HepG2 (cell line): ENCODE results near the gene CDRT4. TPM values are rescaled to one million over a fixed set of nuclear protein-coding genes. Genes with fewer than 3 reads are reported as not detected.

Experiments
- ATAC-seq: fragments of 200-7000 bp; cut with Tn5 transposase; 3 replicates; pipeline ENCODE4 v1.9.1; 2020; ENCODE audit warnings: mild to moderate bottlenecking, moderate library complexity
- Bru-seq: library from RNA; stranded (reverse); fragments of 400-500 nt; gene quantifications from one replicate; lab custom pipeline; 2021; lab: Mats Ljungman, UMichigan
- BruChase-seq, 2 experiments: library from RNA; stranded (reverse); fragments of 400-500 nt; gene quantifications; one replicate each; lab custom pipeline; 2021; lab: Mats Ljungman, UMichigan
- BruUV-seq: library from RNA; stranded (reverse); fragments of 400-500 nt; replicated peaks from 2 replicates; lab custom pipeline; 2021; lab: Mats Ljungman, UMichigan
- CTCF ChIA-PET: fragments of 300-600 bp; formaldehyde crosslinking; extraction: SDS; loops from one replicate; lab custom pipeline; 2021; ENCODE audit warnings: low total read pairs, inconsistent platforms, low intra/inter-chr PET ratio; lab: Yijun Ruan, JAX
- POLR2A ChIA-PET: fragments of 350-600 bp; sonication (Branson Sonifier 250); formaldehyde crosslinking; loops from one replicate; lab custom pipeline; 2020; ENCODE audit warnings: antibody characterized with exemption, inconsistent platforms; lab: Yijun Ruan, JAX
- DNase-seq: peaks from one replicate; pipeline ENCODE4 v3.0.0-alpha.2; 2015; ENCODE audit warnings: low spot score
- FAIRE-seq: peaks from 3 replicates; lab custom pipeline; 2011; peaks lifted over from hg19 to GRCh38; lab: Jason Lieb, UNC
- H2AFZ ChIP-seq: one replicate; pipeline ENCODE4 v1.6.1; 2011; ENCODE audit warnings: low read length, inconsistent platforms
- H3K27ac ChIP-seq: fragments of 300-600 bp; 3 replicates; pipeline ENCODE4 v1.8.0; 2011; ENCODE audit warnings: mixed run types, mild to moderate bottlenecking, mixed read lengths, low read length, inconsistent platforms; ENCODE audit not compliant: insufficient read depth; ENCODE audit errors: extremely low read length
- H3K27me3 ChIP-seq, 2 experiments: fragments of 200-600 bp in 1 of 2; 2 replicates in 1 of 2; 3 replicates in 1 of 2; pipeline versions ENCODE4 v1.6.0 to v1.8.0; 2011; ENCODE audit warnings: low read length in 2 of 2, mild to moderate bottlenecking in 2 of 2, moderate library complexity in 2 of 2, inconsistent platforms in 1 of 2; ENCODE audit not compliant: insufficient read depth in 2 of 2, control insufficient read depth in 1 of 2
- H3K36me3 ChIP-seq, 2 experiments: fragments of 200-600 bp in 1 of 2; replicated peaks in 1 of 2; 2 replicates in 1 of 2; 3 replicates in 1 of 2; pipeline versions ENCODE4 v1.5.1 to v1.8.0; 2011; ENCODE audit warnings: low read length in 2 of 2, inconsistent platforms in 1 of 2; ENCODE audit not compliant: insufficient read depth in 2 of 2, control insufficient read depth in 1 of 2
- H3K4me1 ChIP-seq: 2 replicates; pipeline ENCODE4 v1.5.1; 2012; ENCODE audit warnings: low read length, inconsistent platforms; ENCODE audit not compliant: insufficient read depth
- H3K4me2 ChIP-seq: 2 replicates; pipeline ENCODE4 v1.6.0; 2011; ENCODE audit warnings: low read depth, low read length, inconsistent platforms
- H3K4me3 ChIP-seq, 3 experiments: fragments of 200-600 bp in 1 of 3; sonication (generic), shearing (Covaris generic) in 1 of 3; replicated peaks in 1 of 3; 2 replicates each; pipeline ENCODE4 v1.5.1; 2011 to 2016; ENCODE audit warnings: low read length in 3 of 3, inconsistent platforms in 2 of 3, low read depth in 2 of 3, mild to moderate bottlenecking in 2 of 3, control low read depth in 1 of 3, mixed read lengths in 1 of 3; ENCODE audit not compliant: insufficient read depth in 1 of 3
- H3K79me2 ChIP-seq: one replicate; pipeline ENCODE4 v1.6.1; 2011; ENCODE audit warnings: low read length, inconsistent platforms; ENCODE audit not compliant: insufficient read depth
- H3K9ac ChIP-seq: 2 replicates; pipeline ENCODE4 v1.6.0; 2011; ENCODE audit warnings: mild to moderate bottlenecking, low read depth, low read length, inconsistent platforms; ENCODE audit not compliant: insufficient read depth
- H3K9me3 ChIP-seq: 2 replicates; pipeline ENCODE4 v1.5.1; 2012; ENCODE audit warnings: mild to moderate bottlenecking, low read length
- H4K20me1 ChIP-seq: 2 replicates; pipeline ENCODE4 v1.6.0; 2011; ENCODE audit warnings: inconsistent platforms, mild to moderate bottlenecking, low read length, moderate library complexity; ENCODE audit not compliant: insufficient read depth
- PLSCR1 ChIP-seq: sonication (generic); formaldehyde crosslinking; IDR thresholded peaks from 2 replicates; pipeline ENCODE4 v1.5.0; 2020; ENCODE audit warnings: missing genetic modification reagents, mild to moderate bottlenecking, borderline replicate concordance
- ZKSCAN1 ChIP-seq: fragments of 150-350 bp; IDR thresholded peaks from 2 replicates; pipeline ENCODE4 v1.6.1; 2014; ENCODE audit warnings: low read length
- ZSCAN31 ChIP-seq: sonication (generic); formaldehyde crosslinking; IDR thresholded peaks from 2 replicates; pipeline ENCODE4 v1.5.0; 2020; ENCODE audit warnings: low read depth, mild to moderate bottlenecking, missing genetic modification reagents
- WGBS: methylation state at CpG from one replicate; pipeline ENCODE4 v1.1.6; 2017; ENCODE audit warnings: low lambda C conversion rate; 5-methylcytosine and 5-hydroxymethylcytosine counted together
- in situ Hi-C: cut with HindIII; loops from 2 replicates; pipeline ENCODE4 v1.10.0; 2017; ENCODE audit warnings: low pct_unique_long_range_greater_than_20kb; ENCODE audit not compliant: extremely low pct_ligation_motif_present
- intact Hi-C: fragments of 100-400 bp; cut with micrococcal nuclease; formaldehyde crosslinking; loops from one replicate; pipeline ENCODE4 v1.10.0; 2022; ENCODE audit not compliant: unreplicated experiment
- long read RNA-seq, 2 experiments: library from RNA in 1 of 2; library from polyadenylated mRNA in 1 of 2; stranded (forward) in 1 of 2; unstranded in 1 of 2; transcript quantifications; one replicate each; pipeline ENCODE4 v2.0.0, GENCODE V29; 2019 to 2022
- polyA minus RNA-seq, 3 experiments: library from RNA; depleted of rRNA, polyadenylated mRNA; stranded (reverse); fragments of >200 nt; gene quantifications; 2 replicates each; pipeline ENCODE4 v1.2.3, GENCODE V29; 2011; ENCODE audit warnings: low replicate concordance in 1 of 3
- polyA plus RNA-seq, 8 experiments: library from polyadenylated mRNA; depleted of rRNA in 3 of 8; stranded (reverse) in 7 of 8; unstranded in 1 of 8; fragments of >200 nt; fragmentation: Illumina TruSeq in 4 of 8; extraction: Trizol in 4 of 8; gene quantifications; 2 replicates each; pipeline versions ENCODE4 v1.2.1 to v1.2.3, GENCODE V29; 2011 to 2016; ENCODE audit warnings: low read depth in 4 of 8, missing spikeins in 1 of 8, mixed read lengths in 1 of 8; ENCODE audit not compliant: insufficient read depth in 1 of 8
- total RNA-seq, 5 experiments: library from RNA; depleted of rRNA; stranded (reverse); fragments of >200 nt; fragmentation: Illumina TruSeq; extraction: Trizol; gene quantifications; 2 replicates each; pipeline ENCODE4 v1.2.3, GENCODE V29; 2016; ENCODE audit warnings: low read depth in 1 of 5

CDRT4 gene
- total RNA-seq (2016; rRNA removed; fragmentation: Illumina TruSeq; extraction: Trizol) (1.9 and 5.8 TPM in 2 replicates), polyA plus RNA-seq (2011; rRNA removed) (12.1 and 12.8 TPM in 2 replicates), polyA minus RNA-seq (2011; rRNA and poly(A)+ RNA removed; ENCODE audit: low replicate concordance) (9.6 and 12.2 TPM in 2 replicates), Bru-seq, nascent RNA (percentile 79 among the genes with signal in this experiment), BruChase-seq, experiment 1, labeled RNA remaining after a 6-hour chase (percentile 70 among the genes with signal in this experiment), BruChase-seq, experiment 2, labeled RNA remaining after a 2-hour chase (percentile 91 among the genes with signal in this experiment)
- total RNA-seq (2016; cell fraction: cytosol; rRNA removed; fragmentation: Illumina TruSeq; extraction: Trizol; ENCODE audit: low read depth), result 2.1 and 2.8 TPM in 2 replicates
- 2.8 and 3.9 TPM in 2 replicates for total RNA-seq (2016; cell fraction: insoluble cytoplasmic fraction; rRNA removed; fragmentation: Illumina TruSeq; extraction: Trizol)
- total RNA-seq (2016; cell fraction: membrane; rRNA removed; fragmentation: Illumina TruSeq; extraction: Trizol), result 0.93 and 2.2 TPM in 2 replicates
- 6.2 and 8.3 TPM in 2 replicates for total RNA-seq (2016; cell fraction: nucleus; rRNA removed; fragmentation: Illumina TruSeq; extraction: Trizol)
- polyA plus RNA-seq (2011; cell fraction: cytosol; rRNA removed), result 1.4 and 2.4 TPM in 2 replicates
- polyA plus RNA-seq (2011; cell fraction: nucleus; rRNA removed), result 85.1 and 85.9 TPM in 2 replicates
- 4.8 and 8.8 TPM in 2 replicates for polyA plus RNA-seq (2012)
- polyA plus RNA-seq (2016; cell fraction: cytosol; fragmentation: Illumina TruSeq; extraction: Trizol; ENCODE audit: low read depth), result 0.59 and 0.97 TPM in 2 replicates
- 1.7 and 2.7 TPM in 2 replicates for polyA plus RNA-seq (2016; cell fraction: insoluble cytoplasmic fraction; fragmentation: Illumina TruSeq; extraction: Trizol; ENCODE audit: low read depth)
- polyA plus RNA-seq (2016; cell fraction: membrane; fragmentation: Illumina TruSeq; extraction: Trizol; ENCODE audit: low read depth), result 2.3 and 2.4 TPM in 2 replicates
- 38.4 and 39.4 TPM in 2 replicates for polyA plus RNA-seq (2016; cell fraction: nucleus; fragmentation: Illumina TruSeq; extraction: Trizol; ENCODE audit: insufficient read depth, low read depth)
- polyA minus RNA-seq (2011; cell fraction: cytosol; rRNA and poly(A)+ RNA removed), result 0.97 TPM in 1 of 2 replicates, not detected in the other
- polyA minus RNA-seq (2011; cell fraction: nucleus; rRNA and poly(A)+ RNA removed), result 22.5 and 27.2 TPM in 2 replicates
- long read RNA-seq, experiment 1, result 0 reads
- long read RNA-seq, experiment 2, partial matches to known transcripts, result 0 of 13 reads
- long read RNA-seq, experiment 2, other reads (novel, unspliced or antisense), result 13 of 13 reads

- Histone ChIP-seq H3K27ac (no peak within 1 kb of the TSS), H2AFZ (no peak within 1 kb of the TSS), H3K4me2 (no peak within 1 kb of the TSS), H3K9me3 (no peaks in the 10 kb centered on the region), H3K4me1 (0 out of 2 replicates have a peak, but pooled peaks cover 8% of the 10 kb centered on the region), H3K36me3 (peaks cover 0 to 4% of the 10 kb centered on the region in 2 experiments; a peak in 3 of 5 replicates), H4K20me1 (no peaks in the 10 kb centered on the region), H3K79me2 (no peaks in the 10 kb centered on the region), H3K4me3 (no peak within 1 kb of the TSS), H3K27me3 (no peaks in the 10 kb centered on the region), H3K9ac (no peak within 1 kb of the TSS)
- ChIA-PET POLR2A (no interaction called here), CTCF (no interaction called here)
- 91% methylated on average over 3 of the region's 3 CpGs for WGBS
- ATAC-seq, result no peak
- BruUV-seq, result no TSS peak
- no peak for FAIRE-seq
- intact Hi-C loops (no loop called here), in situ Hi-C loops (no loop called here)
- TF ChIP-seq ZKSCAN1, result peak; percentile 60; the same call in 1 of the 2 replicates
- TF ChIP-seq ZSCAN31, result no peak
- TF ChIP-seq PLSCR1, result no peak
- DNase-seq, result no peak
These were observed at the start of gene CDRT4 for GRCh38 chr17:15467592-15467991. Gene CDRT4 (minus strand): TSS chr17:15467621. CDS start chr17:15440238, 27,383 bp downstream.
